Stimulated activated CD8-positive, alpha-beta memory T cell treated with anti-CD3 and anti-CD28 coated beads, Interleukin-15, amount 100 ng/mL, for 24 hours (primary cell): Measurements from ENCODE around the gene IQCK.
"Not testable (repeated sequence)": the region's sequence is repeated elsewhere in the genome, so short reads cannot be mapped to it uniquely, and the experiment has no call there.

ENCODE experiments used
- DNase-seq: peaks from one replicate; pipeline ENCODE4 v3.0.0-alpha.2; 2020; ENCODE audit warnings: low read depth

The IQCK gene

DNA sequence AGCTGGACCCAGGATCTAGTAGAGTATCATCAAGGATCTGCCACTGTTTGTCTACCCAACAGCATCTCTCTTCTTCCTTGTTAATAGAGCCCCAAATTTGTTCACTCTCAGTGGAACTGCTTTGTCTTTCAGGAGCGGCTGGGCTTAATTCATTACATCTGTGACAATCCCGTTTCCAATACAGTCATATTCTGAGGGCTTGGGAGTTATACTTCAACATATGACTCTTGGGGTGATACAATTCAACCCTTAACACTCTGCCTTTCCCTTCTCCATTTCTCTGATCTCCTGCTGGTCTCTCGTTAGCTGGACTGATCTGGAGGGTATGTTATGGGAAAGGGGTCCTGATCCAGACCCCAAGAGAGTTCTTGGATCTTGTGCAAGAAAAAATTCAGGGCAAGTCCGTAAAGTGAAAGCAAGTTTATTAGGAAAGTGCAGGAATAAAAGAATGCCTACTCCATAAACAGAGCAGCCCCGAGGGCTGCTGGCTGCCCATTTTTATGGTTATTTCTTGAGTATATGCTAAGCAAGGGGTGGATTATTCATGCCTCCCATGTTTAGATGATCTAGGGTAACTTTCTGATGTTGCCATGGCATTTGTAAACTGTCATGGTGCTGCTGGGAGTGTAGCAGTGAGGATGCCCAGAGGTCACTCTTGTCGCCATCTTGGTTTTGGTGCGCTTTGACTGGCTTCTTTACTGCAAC, 42.4 kb downstream of the IQCK start:
- DNase-seq = no peak

DNA sequence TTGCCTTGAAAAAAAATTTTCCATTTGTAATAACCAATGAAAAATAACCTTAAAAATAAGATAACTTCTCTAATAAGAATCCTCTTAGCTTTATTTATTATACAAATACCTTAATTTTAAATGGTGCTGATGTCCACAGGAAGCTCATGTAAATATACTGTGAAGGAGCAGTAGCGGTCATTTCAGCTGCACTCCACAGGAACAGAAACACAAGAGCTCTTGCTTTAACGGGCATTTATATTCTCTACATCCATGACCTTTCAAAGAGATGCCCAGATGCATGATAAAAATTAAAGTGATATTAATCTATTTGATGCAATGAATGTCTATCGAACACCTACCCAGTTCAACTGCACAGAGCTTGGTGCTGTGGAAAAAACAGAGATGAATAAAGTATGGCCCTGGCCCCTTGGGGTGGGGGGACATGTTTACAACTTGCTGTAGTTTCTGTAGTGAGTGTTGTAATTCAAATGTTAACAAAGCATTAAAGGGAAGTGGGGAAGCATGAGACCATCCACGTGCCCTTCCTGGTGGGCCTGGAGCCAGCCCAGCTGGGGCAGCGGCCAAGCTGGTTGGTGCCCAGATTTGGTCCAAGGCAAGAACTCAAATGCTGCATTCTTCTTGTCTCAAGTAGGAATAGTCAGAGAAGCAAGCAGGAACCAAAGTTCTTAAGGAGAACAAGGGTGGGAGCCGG, 47.9 kb downstream of the IQCK start:
- no peak for DNase-seq

DNA sequence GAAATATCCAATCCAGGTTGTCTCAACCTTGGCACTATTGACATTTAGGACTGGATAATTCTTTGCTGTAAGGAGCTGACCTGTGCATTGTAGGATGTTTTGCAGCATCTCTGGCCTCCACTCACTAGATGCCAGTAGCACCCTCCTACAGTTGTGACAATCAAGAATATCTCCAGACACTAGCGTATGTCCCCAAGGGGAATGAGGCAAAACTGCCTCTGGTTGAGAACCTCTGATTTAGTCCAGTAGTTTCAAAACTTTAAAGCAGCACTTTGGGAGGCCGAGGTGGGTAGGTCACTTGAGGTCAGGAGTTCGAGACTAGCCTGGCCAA, 48.4 kb downstream of the IQCK start:
- no peak for DNase-seq

DNA sequence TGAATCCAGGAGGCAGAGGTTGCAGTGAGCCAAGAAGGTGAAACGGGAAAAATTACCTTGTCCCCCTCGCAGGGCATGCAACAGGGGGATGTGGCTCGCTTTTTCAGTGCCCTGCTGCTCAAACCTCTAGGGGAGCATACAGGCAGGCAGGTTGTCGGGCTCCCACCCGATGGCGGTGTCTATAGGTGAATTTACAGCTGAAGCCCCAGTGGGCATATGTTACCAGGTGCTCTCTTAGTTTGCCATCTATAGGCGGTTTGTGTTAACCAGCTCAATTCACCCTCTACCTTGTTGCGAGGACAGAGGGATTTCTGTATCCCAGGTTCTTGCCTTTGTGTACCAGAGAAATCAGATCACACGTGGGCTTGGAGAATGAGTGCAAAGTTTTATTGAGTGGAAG, 48.9 kb downstream of the IQCK start:
- no peak for DNase-seq

DNA sequence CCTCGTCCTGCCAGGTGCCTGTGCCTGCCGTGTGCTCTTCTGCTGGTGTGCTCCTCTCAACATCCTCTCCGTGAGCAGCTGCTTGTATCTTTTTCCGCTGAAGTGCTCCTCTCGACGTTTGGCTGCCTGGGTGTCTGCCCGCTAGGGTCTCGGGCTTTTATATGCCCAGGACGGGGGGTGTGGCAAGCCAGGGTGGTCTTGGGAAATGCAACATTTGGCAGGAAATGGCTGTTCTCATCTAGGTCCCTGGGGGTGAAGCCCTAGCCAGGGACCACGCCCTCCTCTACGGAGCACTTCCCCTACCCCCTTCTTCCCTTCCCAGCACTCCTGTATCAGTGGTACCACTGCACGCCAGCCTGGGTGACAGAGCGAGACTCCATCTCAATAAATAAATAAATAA, 49.4 kb downstream of the IQCK start:
- no peak for DNase-seq

DNA sequence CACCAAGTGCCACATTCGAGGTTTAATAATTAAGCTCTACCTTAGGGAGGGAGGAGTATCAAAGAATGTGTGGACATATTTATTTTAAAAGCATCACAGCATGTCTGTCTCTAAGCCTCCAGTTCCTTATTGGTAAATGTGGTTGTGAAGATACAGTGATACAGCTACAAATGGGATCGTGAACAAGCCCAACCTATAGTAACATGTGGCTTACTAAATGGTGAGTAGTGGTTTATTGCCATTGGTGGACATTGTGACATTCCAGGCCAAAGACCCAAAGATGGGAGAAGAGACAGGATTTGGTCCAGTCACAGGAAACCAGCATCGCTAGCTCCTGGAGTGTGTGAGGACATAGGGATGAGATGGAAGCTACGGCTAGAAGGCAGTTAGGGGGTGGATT, 51.2 kb downstream of the IQCK start:
- DNase-seq = no peak

DNA sequence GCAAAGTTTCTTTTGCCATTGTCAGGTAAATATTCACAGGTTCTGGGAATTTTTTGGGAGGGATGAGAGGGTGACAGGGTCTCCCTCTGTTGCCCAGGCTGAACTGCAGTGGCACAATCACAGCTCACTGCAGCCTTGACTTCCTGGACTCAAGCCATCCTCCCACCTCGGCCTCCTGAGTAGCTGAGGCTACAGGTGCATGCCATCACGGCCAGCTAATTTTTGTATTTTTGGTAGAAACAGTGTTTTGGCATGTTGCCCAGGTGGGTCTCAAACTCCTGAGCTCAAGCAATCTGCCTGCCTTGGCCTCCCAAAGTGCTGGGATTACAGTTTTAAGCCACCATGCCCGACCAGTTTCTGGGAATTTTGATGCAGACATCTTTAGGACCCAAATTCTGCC, 53.0 kb downstream of the IQCK start:
- DNase-seq = no peak

DNA sequence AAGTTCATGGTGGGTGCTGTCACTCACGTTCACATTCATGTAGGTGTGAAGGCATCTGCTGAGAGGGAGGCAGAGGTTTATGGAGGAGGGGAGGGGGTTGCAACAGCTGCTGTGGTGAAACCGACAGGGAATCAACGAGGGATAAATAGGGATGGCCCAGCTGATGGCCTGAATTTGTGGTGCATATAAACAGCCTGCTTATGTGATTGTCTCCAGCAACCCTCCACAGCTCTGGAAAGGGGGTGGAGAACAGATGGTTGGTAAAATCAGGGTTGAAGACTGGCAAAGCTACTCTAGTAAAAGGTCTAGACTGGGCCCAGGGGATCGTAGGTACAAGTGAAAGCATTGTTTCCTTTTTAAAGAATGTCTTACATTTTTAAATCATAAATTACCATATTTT, 53.7 kb downstream of the IQCK start:
- DNase-seq = no peak

DNA sequence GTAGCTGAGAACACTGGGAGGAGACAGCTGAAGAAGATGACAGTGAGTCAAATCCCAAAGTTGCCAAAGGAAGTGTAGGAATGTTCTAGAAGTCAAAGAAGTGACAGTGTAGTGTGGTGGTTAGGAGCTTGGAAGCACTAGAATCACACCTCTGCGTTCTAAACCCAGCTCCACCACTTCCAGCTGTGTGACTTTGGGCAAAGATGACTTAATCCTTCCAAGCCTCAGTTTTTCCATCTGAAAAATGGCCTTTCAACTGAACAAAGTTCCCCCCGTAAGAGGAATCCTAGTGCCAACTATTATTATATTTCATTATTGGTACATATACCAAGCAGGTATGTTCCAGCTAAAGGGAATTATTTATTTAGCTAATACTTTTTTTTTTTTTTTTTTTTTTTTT, 56.0 kb downstream of the IQCK start:
- DNase-seq = no peak

DNA sequence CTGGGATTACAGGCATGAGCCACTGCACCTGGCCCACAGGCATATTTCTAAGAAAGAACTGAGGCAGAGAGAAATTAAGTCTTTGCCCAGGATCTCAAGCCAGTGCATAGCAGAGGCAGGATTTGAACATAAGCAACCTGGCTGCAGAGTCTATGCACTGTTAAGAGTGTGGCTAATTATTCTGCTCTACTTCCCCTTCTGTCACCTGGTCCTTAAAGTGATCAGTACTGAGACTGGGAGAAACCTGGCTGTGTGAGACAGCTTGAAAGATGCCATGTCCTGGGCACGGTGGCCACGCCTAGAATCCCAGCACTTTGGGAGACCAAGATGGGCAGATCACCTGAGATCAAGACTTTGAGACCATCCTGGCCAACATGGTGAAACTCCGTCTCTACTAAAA, 58.1 kb downstream of the IQCK start:
- DNase-seq = no peak

DNA sequence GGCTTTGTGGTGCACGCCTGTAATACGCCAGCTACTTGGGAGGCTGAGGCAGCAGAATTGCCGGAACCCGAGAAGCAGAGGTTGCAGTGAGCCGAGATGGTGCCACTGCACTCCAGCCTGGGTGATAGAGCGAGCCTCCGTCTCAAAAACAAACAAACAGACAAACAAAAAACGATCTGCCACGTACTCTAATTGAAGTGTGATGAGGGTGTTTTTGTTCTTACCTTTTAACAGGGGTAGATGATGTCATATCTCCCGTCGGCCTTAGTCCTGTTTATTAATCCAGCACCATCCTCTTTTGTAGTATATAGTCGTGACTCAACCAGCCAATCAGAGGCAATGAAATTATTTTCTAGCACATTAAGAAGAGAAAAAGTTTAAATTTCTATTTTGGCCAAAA, 58.5 kb downstream of the IQCK start:
- DNase-seq = no peak

DNA sequence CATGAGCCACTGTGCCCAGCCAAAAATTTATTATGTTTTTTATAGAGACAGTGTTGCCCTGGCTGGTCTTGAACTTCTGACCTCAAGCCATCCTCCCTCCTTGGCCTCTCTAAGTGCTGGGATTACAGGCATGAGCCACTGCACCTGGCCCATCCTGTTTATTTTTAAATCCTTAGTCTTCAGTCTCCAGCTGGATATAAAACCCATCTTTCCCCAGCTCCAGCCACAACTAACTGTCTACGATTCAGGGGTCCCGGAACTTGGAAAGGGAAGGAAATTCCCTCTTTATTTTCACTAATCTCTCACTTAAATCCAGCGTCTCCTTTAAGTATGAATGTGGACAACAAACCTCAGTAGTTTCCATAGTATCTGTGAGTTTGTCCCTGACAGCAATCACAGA, 62.2 kb downstream of the IQCK start:
- no peak for DNase-seq

DNA sequence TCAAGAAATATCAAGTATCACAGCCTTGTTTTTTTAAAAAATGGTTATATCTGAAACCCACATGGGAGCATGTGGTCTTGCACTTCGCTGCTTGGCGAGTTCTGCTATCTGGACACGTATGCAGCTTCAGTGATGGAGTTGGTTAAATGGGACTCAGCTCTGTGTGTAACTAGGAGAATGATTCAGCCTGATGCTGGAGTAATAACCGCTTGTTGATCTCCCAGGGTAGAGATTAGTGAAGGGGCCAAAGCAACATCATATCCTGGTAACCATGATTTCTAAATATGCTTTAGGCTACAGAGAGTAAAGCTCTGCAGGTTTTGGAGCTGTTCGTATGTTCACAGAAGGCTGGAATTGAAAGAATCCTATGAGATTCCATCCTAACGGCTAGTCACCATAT, 63.2 kb downstream of the IQCK start:
- no peak for DNase-seq

DNA sequence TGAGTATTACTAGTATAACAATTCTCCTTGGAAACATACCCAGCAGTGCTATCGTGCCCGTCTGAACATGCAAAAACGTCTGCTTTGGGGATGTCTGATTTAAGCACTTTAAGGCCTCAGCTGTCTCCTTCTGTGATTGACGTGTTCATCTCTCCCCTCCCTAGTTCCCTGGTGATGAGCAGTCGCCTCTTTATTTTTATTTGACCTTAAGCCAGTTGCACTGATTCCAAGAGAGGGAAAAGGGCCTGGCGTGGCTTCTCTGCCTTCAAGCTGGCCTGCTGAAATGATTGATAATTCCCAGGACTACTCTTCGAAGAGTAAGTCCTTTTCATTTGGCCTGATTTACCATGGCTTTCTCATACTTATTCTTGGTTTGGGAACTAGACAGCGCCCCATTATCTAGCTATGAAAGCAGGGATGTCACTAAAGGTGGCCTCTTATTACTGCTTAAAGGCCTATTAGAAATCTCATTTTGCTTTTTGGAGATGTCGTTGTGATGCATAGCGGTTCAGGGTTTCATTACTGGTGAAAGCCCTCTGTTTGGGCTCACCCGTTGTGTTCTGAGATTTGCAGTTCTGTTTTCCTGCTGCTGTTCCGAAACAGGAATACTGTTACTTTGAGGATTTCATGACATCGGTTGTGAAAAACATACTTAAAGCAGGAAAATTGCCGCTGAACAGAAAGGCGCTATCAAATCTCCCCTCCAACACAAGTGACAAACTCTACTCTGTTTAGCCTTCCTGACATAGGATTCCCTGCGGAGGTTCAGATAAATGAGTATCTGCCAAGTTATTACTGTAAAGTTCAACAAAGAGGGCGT, 65.5 kb downstream of the IQCK start:
- DNase-seq = no peak

DNA sequence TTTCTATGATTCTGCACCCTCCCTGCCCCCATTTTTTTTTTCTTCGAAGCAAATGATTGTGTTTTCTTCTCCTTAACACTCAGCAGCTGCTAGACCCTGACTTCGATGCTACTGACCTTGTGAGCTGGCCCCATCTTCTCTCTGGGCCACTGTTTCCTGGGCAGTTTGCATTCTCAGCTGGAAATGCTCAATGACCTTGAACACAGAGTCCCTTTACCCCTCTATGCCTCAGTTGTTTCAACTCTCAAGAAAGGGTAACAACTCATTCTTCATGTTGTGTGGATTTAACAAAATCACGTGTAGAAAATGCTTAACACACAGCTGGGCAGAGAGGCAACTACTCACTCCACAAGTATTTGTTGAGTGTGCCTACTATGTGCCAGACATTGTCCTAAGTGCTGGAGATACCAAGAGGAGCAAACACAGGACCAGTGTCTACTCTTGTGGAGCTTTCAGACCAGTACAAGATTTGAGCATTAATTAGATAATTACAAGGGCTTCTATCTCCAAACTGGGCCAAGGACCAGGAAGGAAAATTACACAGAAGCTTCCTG, 66.2 kb downstream of the IQCK start:
- DNase-seq = no peak

DNA sequence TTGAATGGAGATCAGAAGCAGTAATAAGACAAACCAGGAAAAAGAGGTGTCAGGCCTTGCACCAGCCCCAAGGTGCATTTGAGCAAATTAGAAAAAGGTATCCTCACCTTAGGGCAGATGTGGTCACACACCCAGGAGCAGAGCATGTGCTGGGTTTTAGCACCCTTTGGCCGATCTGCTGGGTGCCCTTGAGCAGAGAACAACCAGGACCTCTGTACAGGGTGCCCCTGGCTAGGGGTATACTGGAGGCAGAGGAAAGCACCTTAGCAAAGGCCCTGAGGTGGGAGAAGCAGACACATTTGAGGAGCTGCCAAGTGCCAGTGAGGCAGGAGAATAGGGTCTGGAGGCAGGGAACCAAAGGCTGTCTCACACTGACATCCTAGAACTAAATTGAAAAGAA, 67.0 kb downstream of the IQCK start:
- DNase-seq = no peak

DNA sequence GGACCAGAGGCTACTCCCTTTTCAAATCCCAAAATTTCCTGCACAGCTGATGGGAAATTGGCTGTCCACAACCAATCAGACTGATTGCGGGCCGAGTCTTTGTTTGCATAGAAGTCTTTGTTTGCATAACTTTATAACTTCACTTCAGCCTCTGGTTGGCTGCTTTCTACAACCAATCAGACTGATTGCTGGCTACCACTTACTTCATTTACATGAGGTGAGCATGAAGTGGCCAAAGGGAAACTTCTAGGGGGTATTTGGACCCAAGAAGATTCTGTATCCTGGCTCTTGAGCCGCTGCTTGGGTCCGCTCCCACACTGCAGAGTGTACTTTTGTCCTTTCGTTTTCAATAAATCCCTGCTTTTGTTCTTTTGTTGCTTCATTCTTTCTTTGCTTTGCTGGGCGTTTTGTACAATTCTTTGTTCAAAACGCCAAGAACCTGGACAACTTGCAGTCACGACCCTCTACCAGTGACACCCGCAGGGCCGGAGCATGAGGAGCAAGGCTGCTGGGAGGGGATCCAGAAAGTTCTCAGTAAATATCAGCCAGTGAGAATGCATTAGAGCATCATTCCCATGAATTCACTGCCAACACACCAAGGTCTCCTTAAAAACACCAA, 67.5 kb downstream of the IQCK start:
- DNase-seq = no peak

DNA sequence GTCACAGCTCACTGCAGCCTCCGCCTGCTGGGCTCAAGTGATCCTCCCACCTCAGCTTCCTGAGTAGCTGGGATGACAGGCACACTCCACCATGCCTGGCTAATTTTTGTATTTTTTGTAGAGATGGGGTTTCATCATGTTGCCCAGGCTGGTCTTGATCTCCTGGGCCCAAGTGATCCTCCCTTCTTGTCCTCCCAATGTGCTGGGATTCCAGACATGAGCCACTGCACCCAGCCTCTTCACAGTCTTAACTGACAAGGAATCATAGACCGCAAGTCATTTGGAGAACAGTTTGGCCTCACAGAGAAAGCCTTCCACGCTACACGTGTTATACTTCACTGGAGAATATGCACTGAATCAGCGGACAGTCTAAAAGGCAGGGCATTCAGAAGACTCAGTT, 83.3 kb downstream of the IQCK start:
- not testable (repeated sequence) for DNase-seq

DNA sequence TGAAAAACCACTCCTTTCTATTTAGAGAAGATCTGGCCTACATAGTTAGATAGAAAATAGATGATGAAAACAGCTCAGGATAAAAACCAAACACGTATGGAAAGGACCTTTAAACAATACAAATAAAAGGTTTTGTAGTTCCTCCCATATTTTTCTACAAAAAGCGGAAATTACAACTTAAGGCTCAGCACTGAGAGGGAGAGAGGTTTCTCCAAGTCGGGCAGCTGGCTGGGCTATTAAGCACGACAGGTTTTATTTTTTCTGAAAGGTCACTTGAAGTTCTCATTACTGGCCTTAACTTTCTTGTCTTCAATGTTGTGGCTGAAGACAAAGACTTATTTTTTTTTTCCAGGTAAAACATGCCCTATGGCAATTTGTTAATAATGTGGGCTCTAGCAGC, 83.8 kb downstream of the IQCK start:
- DNase-seq = not testable (repeated sequence)

DNA sequence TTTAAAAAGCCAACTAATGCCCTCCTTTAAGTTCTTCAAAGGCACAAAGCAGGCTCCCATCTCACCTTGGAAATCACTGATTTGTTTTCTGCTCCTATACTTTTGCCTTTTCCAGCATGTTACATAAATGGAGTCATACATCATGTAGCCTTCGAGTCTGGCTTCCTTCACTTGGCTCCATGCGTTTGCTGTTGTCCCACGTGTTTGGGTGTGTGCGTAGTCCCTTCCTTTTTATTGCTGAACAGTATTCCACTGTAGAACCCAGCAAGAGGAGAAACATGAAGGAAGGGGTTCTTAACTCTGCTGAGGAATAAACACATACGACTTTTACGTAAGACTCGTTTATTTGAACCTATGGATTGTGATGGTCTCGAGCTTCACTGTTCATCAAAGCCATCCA, 84.5 kb downstream of the IQCK start:
- DNase-seq = no peak

DNA sequence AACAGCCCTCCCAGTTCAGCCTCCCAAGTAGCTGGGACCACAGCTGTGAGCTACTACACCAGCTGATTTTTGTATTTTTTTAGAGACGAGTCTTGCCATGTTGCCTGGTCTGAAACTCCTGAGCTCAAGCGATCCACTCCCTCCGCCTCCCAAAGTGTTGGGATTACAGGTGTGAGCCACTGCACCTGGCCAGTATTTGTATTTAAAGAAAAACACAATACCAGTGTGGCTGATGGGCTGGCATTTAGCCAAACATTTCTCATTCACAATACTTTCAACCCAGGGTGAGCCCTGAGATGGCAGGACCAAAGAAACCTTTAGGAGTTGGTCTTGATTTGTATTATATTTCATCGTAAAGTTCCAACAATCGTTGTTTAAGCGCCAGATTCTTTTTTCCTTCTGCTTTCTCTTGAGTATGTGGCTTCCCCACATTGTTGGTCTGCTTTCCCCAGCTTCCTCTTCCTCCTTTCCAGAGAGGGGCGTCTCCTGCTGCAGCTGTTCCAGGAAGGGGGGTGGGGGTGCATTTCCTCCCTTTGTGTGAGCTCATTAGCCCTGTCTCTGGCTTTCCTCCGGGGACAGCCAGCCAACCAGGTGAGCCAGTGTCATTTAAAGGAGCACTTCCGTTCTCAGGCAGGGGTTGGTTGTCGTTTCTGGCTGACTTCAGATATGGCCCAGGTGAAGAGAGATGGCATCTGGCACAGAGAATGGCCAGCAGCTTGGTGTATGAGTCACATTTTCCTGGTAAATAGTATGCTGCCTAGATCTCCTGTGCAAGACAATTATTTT, 86.7 kb downstream of the IQCK start:
- no peak for DNase-seq
